Nephron progenitor cell (in vitro differentiated cells): Measurements from ENCODE around the gene FETUB.
A peak's percentile ranks its signal among the peaks of the same experiment; 100 is the strongest.

Experiments used
- DNase-seq: peaks from one replicate; pipeline ENCODE4 v3.0.0; 2021
- H3K27ac Mint-ChIP-seq: 2 replicates; pipeline ENCODE4 v1.8.0; 2021; ENCODE audit warnings: mild to moderate bottlenecking, moderate library complexity, mixed read lengths
- H3K27me3 Mint-ChIP-seq: 2 replicates; pipeline ENCODE4 v1.8.0; 2021; ENCODE audit warnings: mild to moderate bottlenecking, low read depth, mixed read lengths; ENCODE audit not compliant: poor library complexity
- H3K36me3 Mint-ChIP-seq: 2 replicates; pipeline ENCODE4 v1.8.0; 2021; ENCODE audit warnings: low read depth, mixed read lengths
- H3K4me1 Mint-ChIP-seq: 2 replicates; pipeline ENCODE4 v1.8.0; 2021; ENCODE audit warnings: mixed read lengths
- H3K4me3 Mint-ChIP-seq: 2 replicates; pipeline ENCODE4 v1.8.0; 2021; ENCODE audit warnings: mild to moderate bottlenecking, moderate library complexity, mixed read lengths
- H3K9me3 Mint-ChIP-seq: 2 replicates; pipeline ENCODE4 v1.8.0; 2021; ENCODE audit warnings: mild to moderate bottlenecking, moderate library complexity, mixed read lengths
- CTCF ChIP-seq: fragments of 200-600 bp; sonication (generic); IDR thresholded peaks from 2 replicates; pipeline ENCODE4 v1.5.0; 2021; ENCODE audit warnings: antibody characterized with exemption

Gene FETUB

GRCh38 chr3:186614597-186615483, 25.4 kb upstream of the FETUB start:
- H3K9me3 Mint-ChIP-seq, result no peaks in the 10 kb centered on the region
- peak; percentile 99 for TF ChIP-seq CTCF
- no peak overlapping the region for H3K4me3 Mint-ChIP-seq
- no peak overlapping the region for H3K27ac Mint-ChIP-seq
- DNase-seq, result peak; percentile 82
- peaks cover 5% of the 10 kb centered on the region for H3K4me1 Mint-ChIP-seq
- peaks cover 57% of the 10 kb centered on the region for H3K27me3 Mint-ChIP-seq
- H3K36me3 Mint-ChIP-seq, result no peaks in the 10 kb centered on the region

- TF ChIP-seq CTCF, result no peak
- Mint-ChIP-seq H3K4me3 (no peak overlapping the region), H3K36me3 (no peaks in the 10 kb centered on the region), H3K27ac (no peak overlapping the region), H3K4me1 (peaks cover 5% of the 10 kb centered on the region), H3K9me3 (no peaks in the 10 kb centered on the region), H3K27me3 (peaks cover 61% of the 10 kb centered on the region)
- no peak for DNase-seq
These were observed 23.9 kb upstream of the FETUB start for GRCh38 chr3:186616299-186616617.

- Mint-ChIP-seq H3K27ac (no peak overlapping the region), H3K4me3 (peak overlapping the region; percentile 70)
These were observed 22.9 kb upstream of the FETUB start for GRCh38 chr3:186617036-186617946.

GRCh38 chr3:186618318-186618938, 21.8 kb upstream of the FETUB start:
- no peak overlapping the region for H3K4me3 Mint-ChIP-seq
- H3K36me3 Mint-ChIP-seq, result no peaks in the 10 kb centered on the region
- DNase-seq, result no peak
- H3K4me1 Mint-ChIP-seq, result peaks cover 5% of the 10 kb centered on the region
- H3K27ac Mint-ChIP-seq, result no peak overlapping the region
- no peaks in the 10 kb centered on the region for H3K9me3 Mint-ChIP-seq
- TF ChIP-seq CTCF, result no peak
- peaks cover 48% of the 10 kb centered on the region for H3K27me3 Mint-ChIP-seq

More at GRCh38 chr3:186617036-186617946, 22.9 kb upstream of the FETUB start:
- no peaks in the 10 kb centered on the region for H3K9me3 Mint-ChIP-seq
- H3K36me3 Mint-ChIP-seq, result no peaks in the 10 kb centered on the region
- TF ChIP-seq CTCF, result peak; percentile 79
- peak; percentile 78 for DNase-seq
- H3K27me3 Mint-ChIP-seq, result peaks cover 53% of the 10 kb centered on the region
- H3K4me1 Mint-ChIP-seq, result peaks cover 5% of the 10 kb centered on the region

- peaks cover 39% of the 10 kb centered on the region for H3K27me3 Mint-ChIP-seq
- H3K4me3 Mint-ChIP-seq, result no peak overlapping the region
- no peaks in the 10 kb centered on the region for H3K9me3 Mint-ChIP-seq
- H3K4me1 Mint-ChIP-seq, result peaks cover 4% of the 10 kb centered on the region
- H3K27ac Mint-ChIP-seq, result no peak overlapping the region
- TF ChIP-seq CTCF, result no peak
- no peak for DNase-seq
- H3K36me3 Mint-ChIP-seq, result no peaks in the 10 kb centered on the region
These were observed 20.4 kb upstream of the FETUB start for GRCh38 chr3:186619787-186620212.
